ENCODE measurements around the gene SHH.

DNA sequence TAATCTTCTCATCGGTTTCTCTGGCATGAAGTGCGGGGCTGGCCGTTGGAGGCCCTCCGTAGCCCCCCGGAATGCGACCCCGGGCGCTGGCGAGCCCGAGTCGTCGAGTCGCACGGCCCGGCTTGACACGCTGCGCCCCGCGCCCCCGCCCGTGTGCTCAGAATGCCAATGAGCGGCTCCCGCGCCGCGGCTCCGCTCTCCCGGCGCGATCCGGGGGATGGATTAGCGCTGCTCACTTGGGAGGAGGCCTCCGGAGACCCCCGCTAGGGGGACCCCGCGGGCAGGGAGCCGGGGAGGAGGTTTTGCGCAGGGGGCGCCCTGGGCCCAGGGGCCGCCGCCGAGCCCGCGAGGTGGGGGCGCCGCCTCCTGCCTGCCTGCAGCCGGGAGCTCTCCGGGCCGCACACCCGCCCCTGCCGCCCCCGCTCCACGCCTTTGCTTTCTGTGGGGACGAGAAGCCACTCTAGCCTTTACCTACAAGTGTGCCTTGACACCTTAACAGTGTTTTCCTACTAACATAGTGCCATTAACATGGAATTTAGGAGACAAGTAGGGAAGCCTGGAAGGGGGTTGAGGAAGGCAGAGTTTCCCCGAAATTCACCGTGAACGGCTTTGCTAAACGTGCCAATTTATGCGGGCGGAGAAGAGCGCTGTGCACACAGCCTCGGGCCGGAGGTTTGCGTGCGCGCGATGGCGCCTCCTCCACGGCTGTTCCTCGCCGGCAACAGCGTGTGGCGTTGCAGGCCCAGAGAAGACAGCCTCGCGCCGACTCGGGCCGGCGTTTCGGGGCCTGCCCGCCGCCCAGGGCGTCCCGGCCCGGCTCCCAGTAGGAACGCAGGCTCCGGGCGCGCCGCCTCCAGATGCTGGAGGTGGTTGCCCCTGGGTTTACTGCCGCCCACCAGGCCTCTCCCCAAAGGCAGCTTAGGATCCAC is 7.1 kb downstream of the SHH start:
- TF ChIP-seq, protein P1, sequence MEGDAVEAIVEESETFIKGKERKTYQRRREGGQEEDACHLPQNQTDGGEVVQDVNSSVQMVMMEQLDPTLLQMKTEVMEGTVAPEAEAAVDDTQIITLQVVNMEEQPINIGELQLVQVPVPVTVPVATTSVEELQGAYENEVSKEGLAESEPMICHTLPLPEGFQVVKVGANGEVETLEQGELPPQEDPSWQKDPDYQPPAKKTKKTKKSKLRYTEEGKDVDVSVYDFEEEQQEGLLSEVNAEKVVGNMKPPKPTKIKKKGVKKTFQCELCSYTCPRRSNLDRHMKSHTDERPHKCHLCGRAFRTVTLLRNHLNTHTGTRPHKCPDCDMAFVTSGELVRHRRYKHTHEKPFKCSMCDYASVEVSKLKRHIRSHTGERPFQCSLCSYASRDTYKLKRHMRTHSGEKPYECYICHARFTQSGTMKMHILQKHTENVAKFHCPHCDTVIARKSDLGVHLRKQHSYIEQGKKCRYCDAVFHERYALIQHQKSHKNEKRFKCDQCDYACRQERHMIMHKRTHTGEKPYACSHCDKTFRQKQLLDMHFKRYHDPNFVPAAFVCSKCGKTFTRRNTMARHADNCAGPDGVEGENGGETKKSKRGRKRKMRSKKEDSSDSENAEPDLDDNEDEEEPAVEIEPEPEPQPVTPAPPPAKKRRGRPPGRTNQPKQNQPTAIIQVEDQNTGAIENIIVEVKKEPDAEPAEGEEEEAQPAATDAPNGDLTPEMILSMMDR (IDR thresholded peaks at IDR 0.05): no peak
- TF ChIP-seq POLR2A (IDR thresholded peaks at IDR 0.05) (no peak), POLR2AphosphoS5 (IDR thresholded peaks at IDR 0.05) (no peak), EP300 (IDR thresholded peaks at IDR 0.05) (no peak)
